HG03280 (cell line): ENCODE data around the gene TAS2R13.

ENCODE experiments used
- ATAC-seq: cut with Tn5 transposase; IDR thresholded peaks from one replicate; pipeline ENCODE4 v1.9.1; 2021; ENCODE audit warnings: mild to moderate bottlenecking, moderate library complexity; ENCODE audit not compliant: unreplicated experiment

Gene TAS2R13

GRCh38 chr12:10873378-10873777 is 36.0 kb downstream of the TAS2R13 start:
- ATAC-seq = no peak

DNA sequence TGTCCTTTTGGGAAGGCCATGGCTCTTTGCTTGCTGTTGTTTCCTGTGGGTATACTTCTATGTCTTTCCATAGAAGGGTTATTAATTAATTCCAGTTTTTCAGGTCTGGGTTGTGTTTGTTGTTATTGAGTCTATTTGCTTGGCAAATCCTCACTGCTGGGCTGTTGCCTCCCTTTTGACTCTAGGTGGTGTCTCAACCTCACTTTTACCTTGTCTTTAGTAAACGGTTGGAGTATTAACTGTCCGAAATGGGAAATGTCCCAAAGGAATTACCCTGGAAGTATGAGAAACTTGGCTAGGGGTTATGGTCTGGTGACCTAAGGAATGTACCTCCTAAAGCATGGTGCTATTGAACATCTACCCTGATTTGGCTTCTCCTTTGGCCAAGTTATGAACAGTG is 42.0 kb downstream of the TAS2R13 start:
- no peak for ATAC-seq

GRCh38 chr12:10863512-10864218 is 45.7 kb downstream of the TAS2R13 start:
- ATAC-seq = no peak

- no peak for ATAC-seq
Observed at GRCh38 chr12:10861366-10861765, 48.0 kb downstream of the TAS2R13 start.
